ENCODE measurements around the gene DHDH.

DHDH gene

DNA sequence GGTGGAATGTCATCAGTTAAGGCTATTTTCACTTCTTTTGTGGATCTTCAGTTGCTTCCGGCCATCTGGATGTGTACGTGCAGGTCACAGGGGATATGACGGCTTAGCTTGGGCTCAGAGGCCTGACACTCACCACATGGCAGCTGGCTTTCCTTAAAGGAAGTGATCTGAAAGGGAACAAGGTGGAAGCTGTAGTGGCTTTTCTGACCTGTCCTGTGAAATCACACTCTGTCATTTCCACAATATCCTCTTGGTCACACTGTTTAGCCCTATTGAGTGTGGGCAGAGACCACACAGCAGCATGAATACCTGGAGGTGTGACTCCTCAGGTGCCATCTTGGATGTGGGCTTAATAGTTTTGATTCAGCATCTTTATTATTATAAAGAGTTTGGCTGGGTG, 16.7 kb downstream of the DHDH start:
- DNase-seq (ENCODE audit: low read depth, low spot score), result no peak

DNA sequence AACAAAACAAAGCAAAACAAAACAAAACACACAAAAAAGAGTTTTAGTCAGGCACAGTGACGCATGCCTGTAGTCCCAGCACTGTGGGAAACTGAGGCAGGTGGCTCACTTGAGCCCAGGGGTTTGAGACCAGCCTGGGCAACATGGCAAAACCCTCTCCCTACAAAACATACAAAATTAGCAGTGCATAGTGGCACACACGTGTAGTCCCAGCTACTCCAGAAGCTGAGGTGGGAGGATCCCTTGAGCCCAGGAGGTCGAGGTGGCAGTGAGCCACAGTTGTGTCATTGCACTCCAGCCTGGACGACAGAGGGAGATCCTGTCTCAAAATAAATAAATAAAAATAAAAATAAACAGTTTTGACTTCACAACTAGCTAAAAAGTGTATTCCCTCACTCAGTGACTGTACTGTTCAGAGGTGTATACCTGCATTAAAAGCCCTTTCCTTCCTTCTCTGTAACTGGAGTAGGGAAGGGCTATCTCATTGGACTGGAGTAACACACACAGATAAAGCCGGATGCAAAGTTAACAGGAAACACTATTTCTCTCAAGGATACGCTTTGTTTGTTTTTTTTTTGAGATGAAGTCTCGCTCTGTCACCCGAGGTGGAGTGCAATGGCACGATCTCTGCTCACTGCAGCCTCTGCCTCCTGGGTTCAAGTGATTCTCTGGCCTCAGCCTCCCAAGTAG, 17.5 kb downstream of the DHDH start:
- DNase-seq (ENCODE audit: low read depth, low spot score), result no peak

DNA sequence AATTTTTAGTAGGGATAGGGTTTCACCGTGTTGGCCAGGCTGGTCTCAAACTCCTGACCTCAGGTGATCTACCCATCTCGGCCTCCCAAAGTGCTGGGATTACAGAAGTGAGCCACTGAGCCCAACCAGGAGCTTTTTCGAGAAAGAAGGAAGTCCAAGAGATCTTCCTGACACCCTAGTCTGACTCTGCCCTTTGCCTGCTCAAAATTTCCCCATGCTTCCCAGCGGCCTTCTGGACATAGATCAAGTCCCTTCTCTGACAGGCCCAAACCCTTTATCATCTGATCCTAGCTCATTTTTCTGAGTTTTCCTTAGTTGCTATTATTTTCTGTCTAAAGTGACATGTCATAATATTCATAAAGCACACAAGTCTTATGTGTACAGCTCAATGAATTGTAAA, 19.6 kb downstream of the DHDH start:
- DNase-seq (ENCODE audit: low read depth, low spot score), result no peak

DNA sequence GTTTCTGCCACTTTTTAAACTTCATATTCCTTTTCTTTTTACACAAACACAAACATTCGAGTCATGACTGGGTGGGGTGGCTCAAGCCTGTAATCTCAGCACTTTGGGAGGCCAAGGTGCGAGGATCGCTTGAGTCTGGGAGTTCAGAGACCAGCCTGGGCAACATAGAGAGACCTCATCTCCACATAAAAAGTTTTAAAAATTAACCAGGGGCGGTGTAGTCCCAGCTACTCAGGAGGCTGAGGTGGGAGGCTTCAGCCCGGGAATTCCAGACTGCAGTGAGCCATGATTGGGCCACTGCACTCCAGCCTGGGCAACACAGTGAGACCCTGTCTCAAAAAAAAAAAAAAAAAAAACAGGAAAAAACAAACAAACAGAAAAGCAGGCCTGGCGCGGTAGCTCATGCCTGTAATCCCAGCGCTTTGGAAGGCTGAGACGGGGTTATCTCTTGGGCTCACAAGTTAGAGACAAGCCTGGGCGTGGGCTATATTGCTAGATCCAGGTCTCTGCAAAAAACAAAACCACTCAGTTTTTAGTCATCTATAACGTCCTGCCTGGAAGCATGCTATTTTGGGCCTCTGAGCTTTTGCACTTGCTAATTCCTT, 20.6 kb downstream of the DHDH start:
- DNase-seq (ENCODE audit: low read depth, low spot score), result no peak

DNA sequence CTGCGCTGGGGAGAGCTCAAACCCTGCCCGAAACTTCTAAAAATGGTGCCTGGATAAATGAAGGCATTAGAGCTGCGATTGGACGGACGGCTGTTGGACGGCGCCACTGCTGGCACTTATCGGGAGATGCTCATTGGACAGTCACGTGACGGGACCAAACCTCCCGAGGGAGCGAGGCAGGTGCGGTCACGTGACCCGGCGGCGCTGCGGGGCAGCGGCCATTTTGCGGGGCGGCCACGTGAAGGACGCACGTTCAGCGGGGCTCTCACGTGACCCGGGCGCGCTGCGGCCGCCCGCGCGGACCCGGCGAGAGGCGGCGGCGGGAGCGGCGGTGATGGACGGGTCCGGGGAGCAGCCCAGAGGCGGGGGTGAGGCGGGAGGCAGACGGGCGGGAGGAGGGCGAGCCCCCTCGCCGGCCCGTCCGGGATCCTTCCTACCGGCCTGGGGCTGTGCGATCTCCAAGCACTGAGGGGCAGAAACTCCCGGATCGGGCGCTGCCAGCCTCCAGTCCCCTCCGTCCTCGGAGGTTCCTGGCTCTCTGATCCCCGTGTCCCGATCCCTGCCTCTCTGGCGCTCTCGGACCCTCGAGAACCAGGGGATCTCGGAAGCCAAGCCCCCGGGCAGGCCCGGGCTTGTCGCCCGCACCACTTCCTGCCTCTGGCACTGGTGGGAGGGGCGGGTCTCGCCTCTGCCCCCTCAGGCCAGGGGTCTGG, 21.3 kb downstream of the DHDH start, which contains the start of gene BAX:
TSS of gene BAX (plus strand) at position 281 of the 713 bp plus-strand sequence. CDS start at position 335, 54 bp downstream.
- peak; percentile 99 for DNase-seq (ENCODE audit: low read depth, low spot score)

DNA sequence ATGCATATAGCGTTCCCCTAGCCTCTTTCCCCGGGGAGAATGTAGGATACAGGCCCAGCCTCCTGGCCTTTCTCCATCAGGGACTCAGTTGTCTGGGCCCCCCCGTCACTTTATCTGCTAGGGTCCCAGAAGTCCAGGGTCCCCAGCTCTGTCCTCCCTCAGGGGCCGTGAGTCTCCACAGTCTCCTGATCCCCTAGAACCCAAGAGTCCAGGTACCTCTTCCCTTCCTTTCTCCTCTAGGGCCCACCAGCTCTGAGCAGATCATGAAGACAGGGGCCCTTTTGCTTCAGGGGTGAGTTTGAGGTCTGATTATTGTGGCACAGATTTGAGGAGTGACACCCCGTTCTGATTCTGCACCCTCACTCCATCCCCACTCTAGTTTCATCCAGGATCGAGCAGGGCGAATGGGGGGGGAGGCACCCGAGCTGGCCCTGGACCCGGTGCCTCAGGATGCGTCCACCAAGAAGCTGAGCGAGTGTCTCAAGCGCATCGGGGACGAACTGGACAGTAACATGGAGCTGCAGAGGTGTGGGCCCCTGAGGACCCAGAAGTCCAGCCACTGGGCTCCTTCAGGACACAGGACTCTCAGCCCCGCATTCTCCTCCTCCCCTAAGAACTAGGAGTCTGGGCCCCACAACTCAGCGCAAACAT, 21.9 kb downstream of the DHDH start:
- DNase-seq (ENCODE audit: low read depth, low spot score), result no peak

DNA sequence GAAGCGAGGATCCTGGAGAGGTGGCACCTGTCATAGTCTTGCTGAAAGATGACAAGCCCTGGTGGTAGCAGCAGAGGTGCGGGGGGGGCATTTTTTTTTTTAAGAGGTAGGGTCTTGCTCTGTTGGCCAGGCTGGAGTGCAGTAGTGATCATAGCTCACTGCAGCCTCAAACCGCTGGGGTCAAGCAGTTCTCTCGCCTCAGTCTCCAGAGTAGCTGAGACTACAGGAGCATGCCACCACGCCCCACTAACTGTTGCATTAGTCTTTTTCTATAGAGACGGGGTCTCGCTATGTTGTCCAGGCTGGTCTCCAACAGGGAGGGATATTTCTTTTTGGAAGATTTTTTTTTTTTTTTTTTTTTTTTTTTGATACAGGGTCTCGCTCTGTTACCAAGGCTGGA, 24.5 kb downstream of the DHDH start:
- no peak for DNase-seq (ENCODE audit: low read depth, low spot score)

DNA sequence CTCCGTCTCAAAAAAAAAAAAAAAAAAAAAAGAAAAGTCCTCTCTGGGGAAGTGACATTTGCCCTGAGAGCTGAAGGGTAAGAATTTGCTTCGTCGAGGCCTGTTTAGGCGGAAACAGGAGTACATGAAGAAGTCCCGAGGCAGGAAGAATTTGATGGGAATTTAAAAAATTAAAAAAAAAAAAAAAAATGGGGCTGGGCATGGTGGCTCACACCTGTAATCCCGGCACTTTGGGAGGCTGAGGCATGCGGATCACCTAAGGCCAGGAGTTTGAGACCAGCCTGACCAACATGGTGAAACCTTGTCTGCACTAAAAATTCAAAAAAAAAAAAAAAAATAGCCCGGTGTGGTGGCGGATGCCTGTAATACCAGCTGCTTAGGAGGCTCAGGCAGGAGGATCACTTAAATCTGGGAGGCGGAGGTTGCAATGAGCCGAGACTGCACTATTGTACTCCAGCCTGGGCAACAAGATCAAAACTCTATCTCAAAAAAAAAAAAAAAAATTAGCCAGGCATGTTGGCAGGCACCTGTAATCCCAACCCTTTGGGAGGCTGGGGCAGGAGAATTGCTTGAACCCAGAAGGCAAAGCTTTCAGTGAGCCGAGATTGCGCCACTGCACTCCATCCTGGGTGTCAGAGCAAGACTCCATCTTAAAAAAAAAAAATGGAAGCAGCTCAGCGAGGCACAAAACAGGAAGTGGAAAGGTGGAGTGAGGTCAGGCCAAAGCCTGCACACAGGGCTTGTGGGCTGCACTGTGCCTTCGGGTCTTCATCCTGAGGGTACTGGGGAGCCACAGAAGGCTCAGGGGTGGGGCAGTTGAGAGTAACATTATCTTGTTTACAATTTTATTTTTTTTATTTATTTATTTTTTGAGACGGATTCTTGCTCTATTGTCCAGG, 26.1 kb downstream of the DHDH start:
- DNase-seq (ENCODE audit: low read depth, low spot score), result no peak

DNA sequence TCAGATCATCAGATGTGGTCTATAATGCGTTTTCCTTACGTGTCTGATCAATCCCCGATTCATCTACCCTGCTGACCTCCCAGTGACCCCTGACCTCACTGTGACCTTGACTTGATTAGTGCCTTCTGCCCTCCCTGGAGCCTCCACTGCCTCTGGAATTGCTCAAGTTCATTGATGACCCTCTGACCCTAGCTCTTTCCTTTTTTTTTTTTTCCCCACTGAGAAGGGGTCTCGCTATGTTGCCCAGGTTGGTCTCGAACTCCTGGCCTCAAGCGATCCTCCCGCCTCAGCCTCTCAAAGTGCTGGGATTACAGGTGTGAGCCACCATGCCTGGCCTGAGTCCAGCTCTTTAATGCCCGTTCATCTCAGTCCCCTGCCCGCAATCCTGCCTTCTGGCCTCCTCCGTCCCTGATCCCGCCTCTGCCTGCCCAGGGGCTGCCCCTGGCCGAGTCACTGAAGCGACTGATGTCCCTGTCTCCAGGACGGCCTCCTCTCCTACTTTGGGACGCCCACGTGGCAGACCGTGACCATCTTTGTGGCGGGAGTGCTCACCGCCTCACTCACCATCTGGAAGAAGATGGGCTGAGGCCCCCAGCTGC, 27.7 kb downstream of the DHDH start:
- peak; percentile 18 for DNase-seq (ENCODE audit: low read depth, low spot score)

DNA sequence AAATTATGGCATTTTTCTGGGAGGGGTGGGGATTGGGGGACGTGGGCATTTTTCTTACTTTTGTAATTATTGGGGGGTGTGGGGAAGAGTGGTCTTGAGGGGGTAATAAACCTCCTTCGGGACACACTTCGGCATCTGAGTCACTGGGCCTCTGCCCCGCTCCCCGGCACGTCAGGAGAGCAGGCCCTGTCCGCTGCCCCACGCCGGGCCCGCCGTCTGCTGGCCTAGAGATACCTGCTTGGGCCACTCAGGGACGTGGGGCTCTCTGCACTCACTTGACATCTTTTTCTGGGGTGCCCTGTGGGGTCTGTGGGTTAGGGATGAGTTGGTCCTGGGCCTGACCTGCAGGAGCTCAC, 28.2 kb downstream of the DHDH start:
- DNase-seq (ENCODE audit: low read depth, low spot score), result no peak

DNA sequence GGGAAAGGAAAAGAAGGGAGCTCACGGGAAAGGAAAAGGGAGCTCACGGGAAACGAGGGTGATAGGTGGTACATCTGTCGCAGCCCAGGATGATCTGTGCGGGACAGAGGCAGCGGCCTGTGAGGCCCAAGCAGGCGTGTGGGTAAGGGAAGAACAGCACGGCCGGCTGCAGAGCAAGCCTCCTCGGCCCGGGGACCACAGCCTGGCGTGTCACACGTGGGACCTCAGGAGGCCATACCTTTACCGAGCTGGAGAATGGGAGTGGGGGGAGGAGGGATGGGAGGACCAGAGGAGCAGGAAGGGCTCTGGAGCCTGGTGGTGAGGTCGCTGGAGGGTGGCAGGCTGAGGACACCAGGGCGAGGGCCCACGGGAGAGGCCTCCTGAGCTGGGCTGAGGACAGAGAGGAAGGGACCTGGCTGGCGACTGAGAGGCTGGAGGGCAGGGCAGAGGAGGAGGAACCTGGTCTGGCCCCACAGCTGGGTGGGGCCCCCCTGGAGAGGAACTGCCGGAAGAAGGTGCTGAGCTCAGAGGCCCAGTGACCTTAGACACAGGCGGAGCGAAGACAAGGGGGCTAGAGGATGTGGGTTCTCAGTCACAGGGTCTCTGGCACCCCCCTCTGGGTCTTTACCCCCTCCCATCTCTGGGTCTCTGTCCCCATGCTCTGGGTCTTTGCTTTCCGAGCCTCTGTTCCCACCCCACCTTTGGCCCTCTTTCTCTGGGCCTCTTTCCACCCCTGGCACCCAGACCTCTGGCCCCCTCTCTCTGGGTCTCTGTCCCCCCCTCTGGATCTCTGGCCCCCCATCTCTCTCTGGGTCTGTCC, 28.7 kb downstream of the DHDH start:
- DNase-seq (ENCODE audit: low read depth, low spot score), result peak; percentile 45

DNA sequence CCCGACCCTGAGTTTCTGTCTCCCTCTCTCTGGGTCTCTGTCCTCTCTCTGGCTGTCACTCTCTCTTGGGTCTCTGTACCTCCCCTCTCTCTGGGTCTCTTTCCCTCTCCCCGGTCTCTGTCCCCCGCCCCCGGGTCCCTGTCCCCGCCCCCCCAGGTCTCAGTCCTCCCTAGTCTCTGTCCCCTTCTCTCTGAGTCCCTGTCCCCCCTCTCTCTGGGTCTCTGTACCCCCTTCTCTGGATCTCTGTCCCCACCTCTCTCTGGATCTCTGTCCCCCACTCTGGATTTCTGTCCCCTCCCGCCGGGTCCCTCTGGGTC, 29.3 kb downstream of the DHDH start:
- DNase-seq (ENCODE audit: low read depth, low spot score), result no peak

DNA sequence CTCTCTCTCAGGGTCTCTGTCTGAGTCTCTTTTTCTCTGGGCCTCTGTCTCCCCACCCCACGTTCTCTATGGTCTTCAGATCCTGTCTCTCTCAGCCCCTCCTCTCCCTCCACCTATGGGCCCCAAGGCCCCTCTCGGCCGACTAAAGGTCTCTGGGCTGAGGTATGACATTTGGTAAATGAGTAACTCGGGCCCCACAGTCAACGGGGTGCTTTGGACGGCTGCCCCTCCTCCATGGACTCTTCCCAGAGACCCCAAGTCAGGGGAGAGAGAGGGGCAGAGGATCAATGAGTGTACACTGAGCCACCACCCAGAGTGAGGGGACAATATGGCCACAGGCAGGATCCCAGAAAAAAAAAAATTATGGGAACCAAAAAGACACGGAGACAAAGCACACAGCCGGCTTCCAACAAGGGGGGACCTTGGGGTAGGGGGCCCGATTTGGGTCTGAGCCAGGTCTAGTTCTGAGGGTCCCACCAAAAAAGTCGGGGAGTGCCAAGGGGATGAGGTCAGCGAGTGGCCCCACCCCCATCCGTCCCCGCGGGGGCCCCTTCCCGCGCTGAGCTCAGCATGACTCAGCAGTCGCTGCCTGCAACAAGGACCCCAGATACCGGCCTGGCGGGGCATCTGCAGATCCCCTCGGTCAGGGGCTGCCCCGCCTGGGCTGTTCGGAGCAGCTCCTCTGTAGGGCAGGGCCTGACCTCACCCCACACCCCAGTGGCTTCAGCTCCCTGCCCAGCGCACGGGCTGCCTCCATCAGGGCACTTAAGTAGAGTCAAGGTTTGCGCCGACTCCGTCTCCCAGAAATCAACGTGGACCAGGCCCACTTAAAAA, 30.1 kb downstream of the DHDH start:
- DNase-seq (ENCODE audit: low read depth, low spot score), result peak; percentile 86

DNA sequence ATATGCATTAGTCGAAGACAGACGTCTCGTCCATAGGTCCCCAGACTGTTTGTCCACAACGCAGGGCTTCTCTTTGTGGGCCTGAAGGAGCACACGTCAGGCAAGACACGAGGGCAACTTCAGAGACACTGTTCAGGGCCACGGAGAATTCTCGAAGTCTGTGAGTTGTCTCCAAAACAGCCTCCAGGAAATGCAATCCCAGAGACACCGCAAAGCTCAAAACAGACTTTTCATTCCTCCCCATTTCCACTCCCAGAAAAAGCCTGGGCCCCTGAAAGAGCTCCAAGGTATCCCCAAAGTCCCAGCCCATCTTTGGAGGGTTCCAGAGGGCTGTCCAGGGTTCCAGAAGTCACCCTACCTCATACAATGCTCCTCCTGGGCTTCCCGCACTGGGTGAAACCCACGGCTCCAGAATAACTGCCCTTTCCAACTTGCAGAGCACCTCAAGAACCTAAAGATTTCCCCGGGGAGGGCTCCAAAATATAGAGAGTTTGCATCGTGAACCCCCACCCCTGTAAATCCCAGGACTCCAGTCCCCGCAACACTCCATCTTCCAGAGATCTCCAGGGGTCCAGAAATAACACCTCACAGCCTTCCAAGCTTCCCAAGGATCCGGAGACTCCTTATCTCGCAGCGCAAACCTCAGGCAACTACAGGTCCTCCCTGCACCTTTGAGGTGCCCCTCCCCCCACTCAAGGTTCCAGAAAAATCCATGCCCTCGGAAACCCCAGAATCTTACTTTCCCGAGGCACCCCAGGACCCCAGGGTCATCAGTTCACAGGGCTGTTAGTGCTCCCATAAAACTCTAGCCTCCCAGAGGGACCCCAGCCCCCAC, 30.9 kb downstream of the DHDH start:
- DNase-seq (ENCODE audit: low read depth, low spot score), result peak; percentile 37

DNA sequence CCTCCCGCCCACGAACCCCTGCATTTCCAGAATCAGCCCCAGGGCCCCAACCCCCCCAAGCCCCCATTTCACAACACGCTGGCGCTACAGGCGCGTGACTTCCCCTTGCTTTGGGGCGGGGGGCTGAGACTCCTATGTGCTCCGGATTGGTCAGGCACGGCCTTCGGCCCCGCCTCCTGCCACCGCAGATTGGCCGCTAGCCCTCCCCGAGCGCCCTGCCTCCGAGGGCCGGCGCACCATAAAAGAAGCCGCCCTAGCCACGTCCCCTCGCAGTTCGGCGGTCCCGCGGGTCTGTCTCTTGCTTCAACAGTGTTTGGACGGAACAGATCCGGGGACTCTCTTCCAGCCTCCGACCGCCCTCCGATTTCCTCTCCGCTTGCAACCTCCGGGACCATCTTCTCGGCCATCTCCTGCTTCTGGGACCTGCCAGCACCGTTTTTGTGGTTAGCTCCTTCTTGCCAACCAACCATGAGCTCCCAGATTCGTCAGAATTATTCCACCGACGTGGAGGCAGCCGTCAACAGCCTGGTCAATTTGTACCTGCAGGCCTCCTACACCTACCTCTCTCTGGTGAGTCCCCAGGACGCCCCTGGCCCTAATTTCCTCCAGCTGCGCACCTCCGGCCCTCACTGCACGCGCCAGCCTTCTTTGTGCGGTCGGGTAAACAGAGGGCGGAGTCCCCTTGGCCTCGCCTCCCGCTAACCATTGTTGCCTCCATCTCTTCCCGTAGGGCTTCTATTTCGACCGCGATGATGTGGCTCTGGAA, 31.7 kb downstream of the DHDH start, which contains the start of gene FTL:
TSS of gene FTL (plus strand) at position 270 of the 766 bp plus-strand sequence. CDS start at position 469, 199 bp downstream.
- DNase-seq (ENCODE audit: low read depth, low spot score), result peak; percentile 97

DNA sequence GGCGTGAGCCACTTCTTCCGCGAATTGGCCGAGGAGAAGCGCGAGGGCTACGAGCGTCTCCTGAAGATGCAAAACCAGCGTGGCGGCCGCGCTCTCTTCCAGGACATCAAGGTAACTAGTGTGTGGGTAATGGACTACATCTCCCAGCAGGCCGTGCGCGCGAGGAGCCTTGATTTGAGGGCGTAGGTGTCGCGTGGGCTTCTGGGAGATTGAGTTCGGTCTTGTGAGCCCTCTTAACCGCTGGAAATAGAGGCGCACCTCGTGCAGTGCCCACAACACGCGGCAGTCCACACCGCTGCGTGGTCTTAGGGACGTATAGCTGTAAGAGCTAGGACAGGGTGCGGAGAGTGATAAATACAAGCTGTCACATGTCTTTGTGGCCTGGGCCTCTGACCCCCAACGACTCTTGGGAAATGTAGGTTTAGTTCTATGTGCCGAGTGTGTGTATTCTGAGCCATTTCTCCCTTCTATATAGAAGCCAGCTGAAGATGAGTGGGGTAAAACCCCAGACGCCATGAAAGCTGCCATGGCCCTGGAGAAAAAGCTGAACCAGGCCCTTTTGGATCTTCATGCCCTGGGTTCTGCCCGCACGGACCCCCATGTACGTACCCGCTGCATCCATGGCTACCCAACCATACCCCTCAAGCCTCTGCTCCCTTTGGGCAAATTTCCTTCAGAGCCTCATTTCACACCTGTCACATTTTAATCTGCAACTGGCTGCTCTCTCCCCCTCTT, 32.5 kb downstream of the DHDH start:
- peak; percentile 92 for DNase-seq (ENCODE audit: low read depth, low spot score)
